WTC11 (cell line): ENCODE measurements around the gene OR10A7. TPM values are rescaled to one million over a fixed set of nuclear protein-coding genes. Genes with fewer than 3 reads are reported as not detected.

ENCODE experiments used
- ATAC-seq: fragments of 200-7000 bp; cut with Tn5 transposase; 2 replicates; pipeline ENCODE4 v1.10.0; 2021; ENCODE audit warnings: mild to moderate bottlenecking, moderate library complexity
- CTCF ChIA-PET: fragments of 300-600 bp; sonication (Branson Sonifier 250); formaldehyde crosslinking; loops from one replicate; lab custom pipeline; 2021; ENCODE audit warnings: antibody characterized with exemption; lab: Charles Lee
- POLR2A ChIA-PET: fragments of 350-600 bp; sonication (Branson Sonifier 250); formaldehyde crosslinking; loops from one replicate; lab custom pipeline; 2021; ENCODE audit warnings: antibody characterized with exemption; lab: Charles Lee
- DNase-seq: peaks from one replicate; pipeline ENCODE4 v3.0.0; 2021; ENCODE audit warnings: low spot score
- H3K27ac Mint-ChIP-seq: 2 replicates; pipeline ENCODE4 v1.8.0; 2021; ENCODE audit warnings: mixed read lengths
- H3K27me3 Mint-ChIP-seq: 2 replicates; pipeline ENCODE4 v1.8.0; 2021; ENCODE audit warnings: low read depth, mild to moderate bottlenecking, moderate library complexity, mixed read lengths
- H3K36me3 Mint-ChIP-seq: 2 replicates; pipeline ENCODE4 v1.8.0; 2021; ENCODE audit warnings: mixed read lengths
- H3K4me1 Mint-ChIP-seq: 2 replicates; pipeline ENCODE4 v1.8.0; 2022; ENCODE audit warnings: mixed read lengths
- H3K4me3 Mint-ChIP-seq: 2 replicates; pipeline ENCODE4 v1.8.0; 2021; ENCODE audit warnings: mild to moderate bottlenecking, moderate library complexity, mixed read lengths
- H3K9me3 Mint-ChIP-seq: 2 replicates; pipeline ENCODE4 v1.8.0; 2021; ENCODE audit warnings: mixed read lengths
- CREM ChIP-seq: sonication (generic); formaldehyde crosslinking; IDR thresholded peaks from 2 replicates; pipeline ENCODE4 v1.8.1; 2022; ENCODE audit warnings: mild to moderate bottlenecking, missing genetic modification reagents, moderate library complexity
- FOXK1 ChIP-seq: sonication (generic); formaldehyde crosslinking; IDR thresholded peaks from 2 replicates; pipeline ENCODE4 v1.8.0; 2022; ENCODE audit warnings: mild to moderate bottlenecking, moderate library complexity, missing genetic modification reagents
- GABPB1 ChIP-seq: sonication (generic); formaldehyde crosslinking; IDR thresholded peaks from 2 replicates; pipeline ENCODE4 v1.8.1; 2023; ENCODE audit warnings: mild to moderate bottlenecking, missing genetic modification reagents
- NFE2L1 ChIP-seq: sonication (generic); formaldehyde crosslinking; IDR thresholded peaks from 2 replicates; pipeline ENCODE4 v1.8.1; 2023; ENCODE audit warnings: missing genetic modification reagents
- NR3C1 ChIP-seq: sonication (generic); formaldehyde crosslinking; conservative IDR thresholded peaks from 2 replicates; pipeline ENCODE4 v1.8.1; 2023; ENCODE audit warnings: low read depth, mild to moderate bottlenecking, missing genetic modification reagents
- RORB ChIP-seq: fragments of 250-450 bp; sonication (Bioruptor Pico); IDR thresholded peaks from 2 replicates; pipeline ENCODE4 v1.9.0; 2021; ENCODE audit warnings: mild to moderate bottlenecking
- TCF7 ChIP-seq: sonication (generic); formaldehyde crosslinking; IDR thresholded peaks from 2 replicates; pipeline ENCODE4 v1.8.0; 2022; ENCODE audit warnings: mild to moderate bottlenecking, low read depth, missing genetic modification reagents, moderate library complexity
- ZNF416 ChIP-seq: fragments of 250-450 bp; sonication (Bioruptor Pico); IDR thresholded peaks from 2 replicates; pipeline ENCODE4 v1.9.0; 2021; ENCODE audit warnings: mild to moderate bottlenecking, inconsistent platforms
- ZNF671 ChIP-seq: fragments of 250-450 bp; sonication (Bioruptor Pico); IDR thresholded peaks from 2 replicates; pipeline ENCODE4 v1.8.0; 2021; ENCODE audit warnings: mild to moderate bottlenecking
- total RNA-seq: library from RNA; stranded (reverse); gene quantifications from 3 replicates; pipeline ENCODE4 v1.2.3, GENCODE V29; 2021
- TF ChIP-seq, protein P1 (sequence below): fragments of 250-450 bp; sonication (Bioruptor Pico); IDR thresholded peaks from 2 replicates; pipeline ENCODE4 v1.8.0; 2021; ENCODE audit warnings: mild to moderate bottlenecking
- TF ChIP-seq, protein P2 (sequence below): sonication (generic); formaldehyde crosslinking; IDR thresholded peaks from 2 replicates; pipeline ENCODE4 v1.8.0; 2022; ENCODE audit warnings: mild to moderate bottlenecking, missing genetic modification reagents
- TF ChIP-seq, protein P3 (sequence below): fragments of 200-600 bp; IDR thresholded peaks from 2 replicates; pipeline ENCODE4 v1.8.0; 2022; ENCODE audit warnings: antibody characterized with exemption
- TF ChIP-seq, protein P4 (sequence below): sonication (generic); formaldehyde crosslinking; IDR thresholded peaks from 2 replicates; pipeline ENCODE4 v1.8.1; 2022; ENCODE audit warnings: mild to moderate bottlenecking, missing genetic modification reagents, moderate library complexity, borderline replicate concordance
- TF ChIP-seq, protein P5 (sequence below): sonication (generic); formaldehyde crosslinking; IDR thresholded peaks from 2 replicates; pipeline ENCODE4 v1.8.0; 2023; ENCODE audit warnings: missing genetic modification reagents, mild to moderate bottlenecking, borderline replicate concordance
- TF ChIP-seq, protein P6 (sequence below): sonication (generic); formaldehyde crosslinking; conservative IDR thresholded peaks from 2 replicates; pipeline ENCODE4 v1.8.1; 2022; ENCODE audit warnings: mild to moderate bottlenecking, missing genetic modification reagents
- TF ChIP-seq, protein P7 (sequence below): fragments of 250-450 bp; sonication (Bioruptor Pico); IDR thresholded peaks from 2 replicates; pipeline ENCODE4 v2.1.2; 2022; ENCODE audit warnings: mild to moderate bottlenecking, moderate library complexity

OR10A7 gene
- total RNA-seq, 1 experiment from 2014 or later, result not detected

DNA sequence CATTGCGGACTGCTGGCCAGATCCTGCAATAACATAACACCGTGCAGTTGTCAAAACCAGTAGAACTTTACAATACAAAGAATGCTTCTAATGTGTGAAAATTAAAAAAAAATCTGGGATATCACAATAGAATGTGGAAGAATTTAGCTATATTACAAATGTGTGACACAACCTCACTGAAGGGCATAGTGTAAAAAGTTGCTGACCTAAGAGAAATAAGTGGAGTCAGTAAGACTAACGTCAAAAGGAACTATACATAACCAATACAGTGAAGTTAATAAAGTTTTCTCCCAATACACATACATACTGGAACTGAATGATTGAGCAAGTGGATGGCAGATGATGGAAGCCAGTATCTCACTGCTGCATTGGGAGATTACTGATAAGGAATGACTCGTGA is 36.0 kb downstream of the OR10A7 start:
- Mint-ChIP-seq H3K4me1 (no peaks in the 10 kb centered on the region), H3K9me3 (no peaks in the 10 kb centered on the region), H3K4me3 (no peak overlapping the region), H3K27me3 (no peaks in the 10 kb centered on the region), H3K27ac (no peak overlapping the region), H3K36me3 (no peaks in the 10 kb centered on the region)
- ChIA-PET CTCF (no interaction called here), POLR2A (no interaction called here)
- DNase-seq, result no peak
- TF ChIP-seq, protein P1, sequence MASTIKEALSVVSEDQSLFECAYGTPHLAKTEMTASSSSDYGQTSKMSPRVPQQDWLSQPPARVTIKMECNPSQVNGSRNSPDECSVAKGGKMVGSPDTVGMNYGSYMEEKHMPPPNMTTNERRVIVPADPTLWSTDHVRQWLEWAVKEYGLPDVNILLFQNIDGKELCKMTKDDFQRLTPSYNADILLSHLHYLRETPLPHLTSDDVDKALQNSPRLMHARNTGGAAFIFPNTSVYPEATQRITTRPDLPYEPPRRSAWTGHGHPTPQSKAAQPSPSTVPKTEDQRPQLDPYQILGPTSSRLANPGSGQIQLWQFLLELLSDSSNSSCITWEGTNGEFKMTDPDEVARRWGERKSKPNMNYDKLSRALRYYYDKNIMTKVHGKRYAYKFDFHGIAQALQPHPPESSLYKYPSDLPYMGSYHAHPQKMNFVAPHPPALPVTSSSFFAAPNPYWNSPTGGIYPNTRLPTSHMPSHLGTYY (CRISPR knock-in tag), result no peak
- TF ChIP-seq, protein P2, sequence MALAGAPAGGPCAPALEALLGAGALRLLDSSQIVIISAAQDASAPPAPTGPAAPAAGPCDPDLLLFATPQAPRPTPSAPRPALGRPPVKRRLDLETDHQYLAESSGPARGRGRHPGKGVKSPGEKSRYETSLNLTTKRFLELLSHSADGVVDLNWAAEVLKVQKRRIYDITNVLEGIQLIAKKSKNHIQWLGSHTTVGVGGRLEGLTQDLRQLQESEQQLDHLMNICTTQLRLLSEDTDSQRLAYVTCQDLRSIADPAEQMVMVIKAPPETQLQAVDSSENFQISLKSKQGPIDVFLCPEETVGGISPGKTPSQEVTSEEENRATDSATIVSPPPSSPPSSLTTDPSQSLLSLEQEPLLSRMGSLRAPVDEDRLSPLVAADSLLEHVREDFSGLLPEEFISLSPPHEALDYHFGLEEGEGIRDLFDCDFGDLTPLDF (CRISPR knock-in tag), result no peak
- no peak for TF ChIP-seq GABPB1 (CRISPR knock-in tag)
- TF ChIP-seq CREM, result no peak
- TF ChIP-seq FOXK1 (CRISPR knock-in tag), result no peak
- TF ChIP-seq, protein P3, sequence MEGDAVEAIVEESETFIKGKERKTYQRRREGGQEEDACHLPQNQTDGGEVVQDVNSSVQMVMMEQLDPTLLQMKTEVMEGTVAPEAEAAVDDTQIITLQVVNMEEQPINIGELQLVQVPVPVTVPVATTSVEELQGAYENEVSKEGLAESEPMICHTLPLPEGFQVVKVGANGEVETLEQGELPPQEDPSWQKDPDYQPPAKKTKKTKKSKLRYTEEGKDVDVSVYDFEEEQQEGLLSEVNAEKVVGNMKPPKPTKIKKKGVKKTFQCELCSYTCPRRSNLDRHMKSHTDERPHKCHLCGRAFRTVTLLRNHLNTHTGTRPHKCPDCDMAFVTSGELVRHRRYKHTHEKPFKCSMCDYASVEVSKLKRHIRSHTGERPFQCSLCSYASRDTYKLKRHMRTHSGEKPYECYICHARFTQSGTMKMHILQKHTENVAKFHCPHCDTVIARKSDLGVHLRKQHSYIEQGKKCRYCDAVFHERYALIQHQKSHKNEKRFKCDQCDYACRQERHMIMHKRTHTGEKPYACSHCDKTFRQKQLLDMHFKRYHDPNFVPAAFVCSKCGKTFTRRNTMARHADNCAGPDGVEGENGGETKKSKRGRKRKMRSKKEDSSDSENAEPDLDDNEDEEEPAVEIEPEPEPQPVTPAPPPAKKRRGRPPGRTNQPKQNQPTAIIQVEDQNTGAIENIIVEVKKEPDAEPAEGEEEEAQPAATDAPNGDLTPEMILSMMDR, result no peak
- TF ChIP-seq, protein P4, sequence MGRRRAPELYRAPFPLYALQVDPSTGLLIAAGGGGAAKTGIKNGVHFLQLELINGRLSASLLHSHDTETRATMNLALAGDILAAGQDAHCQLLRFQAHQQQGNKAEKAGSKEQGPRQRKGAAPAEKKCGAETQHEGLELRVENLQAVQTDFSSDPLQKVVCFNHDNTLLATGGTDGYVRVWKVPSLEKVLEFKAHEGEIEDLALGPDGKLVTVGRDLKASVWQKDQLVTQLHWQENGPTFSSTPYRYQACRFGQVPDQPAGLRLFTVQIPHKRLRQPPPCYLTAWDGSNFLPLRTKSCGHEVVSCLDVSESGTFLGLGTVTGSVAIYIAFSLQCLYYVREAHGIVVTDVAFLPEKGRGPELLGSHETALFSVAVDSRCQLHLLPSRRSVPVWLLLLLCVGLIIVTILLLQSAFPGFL, result no peak
- no peak for TF ChIP-seq ZNF416 (CRISPR knock-in tag)
- TF ChIP-seq, protein P5, sequence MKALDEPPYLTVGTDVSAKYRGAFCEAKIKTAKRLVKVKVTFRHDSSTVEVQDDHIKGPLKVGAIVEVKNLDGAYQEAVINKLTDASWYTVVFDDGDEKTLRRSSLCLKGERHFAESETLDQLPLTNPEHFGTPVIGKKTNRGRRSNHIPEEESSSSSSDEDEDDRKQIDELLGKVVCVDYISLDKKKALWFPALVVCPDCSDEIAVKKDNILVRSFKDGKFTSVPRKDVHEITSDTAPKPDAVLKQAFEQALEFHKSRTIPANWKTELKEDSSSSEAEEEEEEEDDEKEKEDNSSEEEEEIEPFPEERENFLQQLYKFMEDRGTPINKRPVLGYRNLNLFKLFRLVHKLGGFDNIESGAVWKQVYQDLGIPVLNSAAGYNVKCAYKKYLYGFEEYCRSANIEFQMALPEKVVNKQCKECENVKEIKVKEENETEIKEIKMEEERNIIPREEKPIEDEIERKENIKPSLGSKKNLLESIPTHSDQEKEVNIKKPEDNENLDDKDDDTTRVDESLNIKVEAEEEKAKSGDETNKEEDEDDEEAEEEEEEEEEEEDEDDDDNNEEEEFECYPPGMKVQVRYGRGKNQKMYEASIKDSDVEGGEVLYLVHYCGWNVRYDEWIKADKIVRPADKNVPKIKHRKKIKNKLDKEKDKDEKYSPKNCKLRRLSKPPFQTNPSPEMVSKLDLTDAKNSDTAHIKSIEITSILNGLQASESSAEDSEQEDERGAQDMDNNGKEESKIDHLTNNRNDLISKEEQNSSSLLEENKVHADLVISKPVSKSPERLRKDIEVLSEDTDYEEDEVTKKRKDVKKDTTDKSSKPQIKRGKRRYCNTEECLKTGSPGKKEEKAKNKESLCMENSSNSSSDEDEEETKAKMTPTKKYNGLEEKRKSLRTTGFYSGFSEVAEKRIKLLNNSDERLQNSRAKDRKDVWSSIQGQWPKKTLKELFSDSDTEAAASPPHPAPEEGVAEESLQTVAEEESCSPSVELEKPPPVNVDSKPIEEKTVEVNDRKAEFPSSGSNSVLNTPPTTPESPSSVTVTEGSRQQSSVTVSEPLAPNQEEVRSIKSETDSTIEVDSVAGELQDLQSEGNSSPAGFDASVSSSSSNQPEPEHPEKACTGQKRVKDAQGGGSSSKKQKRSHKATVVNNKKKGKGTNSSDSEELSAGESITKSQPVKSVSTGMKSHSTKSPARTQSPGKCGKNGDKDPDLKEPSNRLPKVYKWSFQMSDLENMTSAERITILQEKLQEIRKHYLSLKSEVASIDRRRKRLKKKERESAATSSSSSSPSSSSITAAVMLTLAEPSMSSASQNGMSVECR (CRISPR knock-in tag), result no peak
- TF ChIP-seq ZNF671, result no peak
- TF ChIP-seq, protein P6, sequence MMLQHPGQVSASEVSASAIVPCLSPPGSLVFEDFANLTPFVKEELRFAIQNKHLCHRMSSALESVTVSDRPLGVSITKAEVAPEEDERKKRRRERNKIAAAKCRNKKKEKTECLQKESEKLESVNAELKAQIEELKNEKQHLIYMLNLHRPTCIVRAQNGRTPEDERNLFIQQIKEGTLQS (CRISPR knock-in tag), result no peak
- no peak for ATAC-seq

DNA sequence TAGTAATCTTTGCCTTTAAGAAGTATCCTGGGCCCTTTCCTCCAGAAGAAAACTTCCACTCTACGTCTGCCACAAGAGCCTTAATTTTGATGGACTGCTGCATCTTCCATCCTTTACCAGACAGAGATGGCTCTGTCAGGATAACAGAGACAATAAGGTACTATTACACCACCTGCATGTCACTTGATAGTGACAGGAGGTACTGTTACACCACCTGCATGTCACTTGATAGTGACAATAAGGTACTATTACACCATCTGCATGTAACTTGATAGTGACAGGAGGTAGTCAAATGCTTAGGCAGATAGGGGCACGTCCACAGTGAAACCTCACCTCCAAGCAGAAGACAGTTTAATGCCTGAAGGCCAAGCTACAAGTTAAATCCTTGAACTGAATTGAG is 37.5 kb downstream of the OR10A7 start:
- H3K9me3 Mint-ChIP-seq, result no peaks in the 10 kb centered on the region
- H3K27ac Mint-ChIP-seq, result no peak overlapping the region
- no peak overlapping the region for H3K4me3 Mint-ChIP-seq
- no peaks in the 10 kb centered on the region for H3K4me1 Mint-ChIP-seq
- TF ChIP-seq TCF7 (CRISPR knock-in tag) (no peak), RORB (no peak), NFE2L1 (CRISPR knock-in tag) (no peak), NR3C1 (CRISPR knock-in tag) (no peak)
- TF ChIP-seq, protein P7, sequence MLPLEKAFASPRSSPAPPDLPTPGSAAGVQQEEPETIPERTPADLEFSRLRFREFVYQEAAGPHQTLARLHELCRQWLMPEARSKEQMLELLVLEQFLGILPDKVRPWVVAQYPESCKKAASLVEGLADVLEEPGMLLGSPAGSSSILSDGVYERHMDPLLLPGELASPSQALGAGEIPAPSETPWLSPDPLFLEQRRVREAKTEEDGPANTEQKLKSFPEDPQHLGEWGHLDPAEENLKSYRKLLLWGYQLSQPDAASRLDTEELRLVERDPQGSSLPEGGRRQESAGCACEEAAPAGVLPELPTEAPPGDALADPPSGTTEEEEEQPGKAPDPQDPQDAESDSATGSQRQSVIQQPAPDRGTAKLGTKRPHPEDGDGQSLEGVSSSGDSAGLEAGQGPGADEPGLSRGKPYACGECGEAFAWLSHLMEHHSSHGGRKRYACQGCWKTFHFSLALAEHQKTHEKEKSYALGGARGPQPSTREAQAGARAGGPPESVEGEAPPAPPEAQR (CRISPR knock-in tag), result no peak
- ATAC-seq (no peak), DNase-seq (no peak)
- POLR2A ChIA-PET, result no interaction called here
- no peaks in the 10 kb centered on the region for H3K27me3 Mint-ChIP-seq
- H3K36me3 Mint-ChIP-seq, result no peaks in the 10 kb centered on the region
- CTCF ChIA-PET, result no interaction called here

Other genes starting within 250 kb of the OR10A7 start
- gene TESPA1, start 236.3 kb upstream of the OR10A7 start, total RNA-seq, result 0.21 to 0.39 TPM (median 0.25 TPM) in 3 replicates
- gene NEUROD4, start 201.1 kb upstream of the OR10A7 start, total RNA-seq, result not detected in 3 replicates
- not detected in 3 replicates for gene OR9K2, start 94.6 kb upstream of the OR10A7 start, total RNA-seq
- gene OR6C74, start 23.6 kb downstream of the OR10A7 start, total RNA-seq, result not detected in 3 replicates
- gene OR6C6, start 75.5 kb downstream of the OR10A7 start, total RNA-seq, result not detected in 3 replicates
- not detected in 3 replicates for gene OR6C1, start 93.3 kb downstream of the OR10A7 start, total RNA-seq
- not detected in 3 replicates for gene OR6C3, start 109.7 kb downstream of the OR10A7 start, total RNA-seq
- gene OR6C75, start 141.9 kb downstream of the OR10A7 start, total RNA-seq, result not detected in 3 replicates
- gene OR6C65, start 179.5 kb downstream of the OR10A7 start, total RNA-seq, result not detected in 3 replicates
- gene OR6C76, start 205.2 kb downstream of the OR10A7 start, total RNA-seq, result not detected in 3 replicates
- not detected in 3 replicates for gene OR6C2, start 223.1 kb downstream of the OR10A7 start, total RNA-seq
- not detected in 3 replicates for gene OR6C70, start 249.1 kb downstream of the OR10A7 start, total RNA-seq